H1 (cell line): Measurements from ENCODE around the gene RBP5. TPM values are rescaled to one million over a fixed set of nuclear protein-coding genes. Genes with fewer than 3 reads are reported as not detected.

ENCODE experiments used
- BACH1 ChIP-seq: IDR thresholded peaks from 2 replicates; pipeline ENCODE4 v1.6.1; 2012; ENCODE audit warnings: low read length, improper control_type of control experiment
- BRCA1 ChIP-seq: IDR thresholded peaks from 2 replicates; pipeline ENCODE4 v1.6.1; 2012; ENCODE audit warnings: low read depth, low read length, improper control_type of control experiment
- CBX5 ChIP-seq: fragments of 300-800, 300-1000 bp; sonication (generic); IDR thresholded peaks from 2 replicates; pipeline ENCODE4 v1.7.1; 2016; ENCODE audit warnings: antibody characterized with exemption, low read length, low read depth
- CTBP2 ChIP-seq: IDR thresholded peaks from 2 replicates; pipeline ENCODE4 v1.7.0; 2011; ENCODE audit warnings: borderline replicate concordance, mild to moderate bottlenecking, moderate library complexity, mixed read lengths, low read length; ENCODE audit not compliant: insufficient read depth, insufficient read length
- EZH2 ChIP-seq: fragments of 200-600 bp; sonication (generic); IDR thresholded peaks from 2 replicates; pipeline ENCODE4 v1.7.1; 2012; ENCODE audit warnings: low read depth, mild to moderate bottlenecking, moderate library complexity, low read length, inconsistent platforms; ENCODE audit not compliant: severe bottlenecking
- HDAC6 ChIP-seq: IDR thresholded peaks from one replicate; pipeline ENCODE4 v1.7.1; 2012; ENCODE audit warnings: low read depth, mild to moderate bottlenecking, inconsistent platforms, low read length, moderate library complexity
- MAFK ChIP-seq: IDR thresholded peaks from 2 replicates; pipeline ENCODE4 v1.6.1; 2012; ENCODE audit warnings: low read depth, mild to moderate bottlenecking, improper control_type of control experiment, low read length
- RFX5 ChIP-seq: IDR thresholded peaks from 2 replicates; pipeline ENCODE4 v1.6.1; 2011; ENCODE audit warnings: low read depth, low read length, improper control_type of control experiment, borderline replicate concordance
- polyA plus RNA-seq, 7 experiments: library from polyadenylated mRNA; depleted of rRNA in 3 of 7; stranded (reverse) in 5 of 7; unstranded in 2 of 7; fragments of >200 nt in 5 of 7; fragments of 200-250 nt in 2 of 7; gene quantifications; 1 replicate in 5 of 7; 2 replicates in 1 of 7; 4 replicates in 1 of 7; pipeline versions ENCODE4 v1.2.1 to v1.2.3, GENCODE V29; 2011 to 2013; ENCODE audit warnings: missing spikeins in 2 of 7, mixed read lengths in 2 of 7
- total RNA-seq: library from RNA; stranded (reverse); fragmentation: NEBNext Ultra II Directional; extraction: Animal tissue kit (Norgen Biotek cat#: 25700); gene quantifications from 2 replicates; pipeline ENCODE4 v1.2.1, GENCODE V29; 2021
- TF ChIP-seq, protein P1 (sequence below): fragments of 300-600 bp; sonication (generic); IDR thresholded peaks from 2 replicates; pipeline ENCODE4 v1.7.1; 2012; ENCODE audit warnings: low read length, moderate library complexity, mild to moderate bottlenecking, inconsistent platforms; ENCODE audit not compliant: insufficient replicate concordance

The RBP5 gene
- total and polyA plus RNA-seq, 2 of the 8 experiments (the other 6 are each of a cell fraction or from before 2014, with no cell fraction given) = 1.2 to 1.9 TPM

DNA sequence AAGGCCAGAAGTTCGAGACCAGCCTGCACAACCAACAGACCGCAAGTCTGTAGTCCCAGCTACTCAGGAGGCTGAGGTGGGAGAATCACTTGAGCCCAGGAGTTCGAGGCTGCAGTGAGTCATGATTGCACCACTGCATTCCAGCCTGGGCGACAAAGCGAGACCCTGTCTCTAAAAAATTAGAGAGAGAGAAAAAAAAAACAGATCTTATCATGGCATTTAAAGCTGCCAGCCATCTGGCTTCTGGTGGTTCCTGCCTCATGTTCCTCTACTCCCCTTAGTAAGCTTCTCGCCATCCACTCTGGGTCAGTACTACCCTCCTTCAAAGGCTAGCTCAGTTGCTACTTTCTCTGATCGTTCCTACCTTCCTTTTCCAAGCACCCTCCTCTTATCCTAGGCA, 17.5 kb upstream of the RBP5 start (continued):
- TF ChIP-seq, protein P1, sequence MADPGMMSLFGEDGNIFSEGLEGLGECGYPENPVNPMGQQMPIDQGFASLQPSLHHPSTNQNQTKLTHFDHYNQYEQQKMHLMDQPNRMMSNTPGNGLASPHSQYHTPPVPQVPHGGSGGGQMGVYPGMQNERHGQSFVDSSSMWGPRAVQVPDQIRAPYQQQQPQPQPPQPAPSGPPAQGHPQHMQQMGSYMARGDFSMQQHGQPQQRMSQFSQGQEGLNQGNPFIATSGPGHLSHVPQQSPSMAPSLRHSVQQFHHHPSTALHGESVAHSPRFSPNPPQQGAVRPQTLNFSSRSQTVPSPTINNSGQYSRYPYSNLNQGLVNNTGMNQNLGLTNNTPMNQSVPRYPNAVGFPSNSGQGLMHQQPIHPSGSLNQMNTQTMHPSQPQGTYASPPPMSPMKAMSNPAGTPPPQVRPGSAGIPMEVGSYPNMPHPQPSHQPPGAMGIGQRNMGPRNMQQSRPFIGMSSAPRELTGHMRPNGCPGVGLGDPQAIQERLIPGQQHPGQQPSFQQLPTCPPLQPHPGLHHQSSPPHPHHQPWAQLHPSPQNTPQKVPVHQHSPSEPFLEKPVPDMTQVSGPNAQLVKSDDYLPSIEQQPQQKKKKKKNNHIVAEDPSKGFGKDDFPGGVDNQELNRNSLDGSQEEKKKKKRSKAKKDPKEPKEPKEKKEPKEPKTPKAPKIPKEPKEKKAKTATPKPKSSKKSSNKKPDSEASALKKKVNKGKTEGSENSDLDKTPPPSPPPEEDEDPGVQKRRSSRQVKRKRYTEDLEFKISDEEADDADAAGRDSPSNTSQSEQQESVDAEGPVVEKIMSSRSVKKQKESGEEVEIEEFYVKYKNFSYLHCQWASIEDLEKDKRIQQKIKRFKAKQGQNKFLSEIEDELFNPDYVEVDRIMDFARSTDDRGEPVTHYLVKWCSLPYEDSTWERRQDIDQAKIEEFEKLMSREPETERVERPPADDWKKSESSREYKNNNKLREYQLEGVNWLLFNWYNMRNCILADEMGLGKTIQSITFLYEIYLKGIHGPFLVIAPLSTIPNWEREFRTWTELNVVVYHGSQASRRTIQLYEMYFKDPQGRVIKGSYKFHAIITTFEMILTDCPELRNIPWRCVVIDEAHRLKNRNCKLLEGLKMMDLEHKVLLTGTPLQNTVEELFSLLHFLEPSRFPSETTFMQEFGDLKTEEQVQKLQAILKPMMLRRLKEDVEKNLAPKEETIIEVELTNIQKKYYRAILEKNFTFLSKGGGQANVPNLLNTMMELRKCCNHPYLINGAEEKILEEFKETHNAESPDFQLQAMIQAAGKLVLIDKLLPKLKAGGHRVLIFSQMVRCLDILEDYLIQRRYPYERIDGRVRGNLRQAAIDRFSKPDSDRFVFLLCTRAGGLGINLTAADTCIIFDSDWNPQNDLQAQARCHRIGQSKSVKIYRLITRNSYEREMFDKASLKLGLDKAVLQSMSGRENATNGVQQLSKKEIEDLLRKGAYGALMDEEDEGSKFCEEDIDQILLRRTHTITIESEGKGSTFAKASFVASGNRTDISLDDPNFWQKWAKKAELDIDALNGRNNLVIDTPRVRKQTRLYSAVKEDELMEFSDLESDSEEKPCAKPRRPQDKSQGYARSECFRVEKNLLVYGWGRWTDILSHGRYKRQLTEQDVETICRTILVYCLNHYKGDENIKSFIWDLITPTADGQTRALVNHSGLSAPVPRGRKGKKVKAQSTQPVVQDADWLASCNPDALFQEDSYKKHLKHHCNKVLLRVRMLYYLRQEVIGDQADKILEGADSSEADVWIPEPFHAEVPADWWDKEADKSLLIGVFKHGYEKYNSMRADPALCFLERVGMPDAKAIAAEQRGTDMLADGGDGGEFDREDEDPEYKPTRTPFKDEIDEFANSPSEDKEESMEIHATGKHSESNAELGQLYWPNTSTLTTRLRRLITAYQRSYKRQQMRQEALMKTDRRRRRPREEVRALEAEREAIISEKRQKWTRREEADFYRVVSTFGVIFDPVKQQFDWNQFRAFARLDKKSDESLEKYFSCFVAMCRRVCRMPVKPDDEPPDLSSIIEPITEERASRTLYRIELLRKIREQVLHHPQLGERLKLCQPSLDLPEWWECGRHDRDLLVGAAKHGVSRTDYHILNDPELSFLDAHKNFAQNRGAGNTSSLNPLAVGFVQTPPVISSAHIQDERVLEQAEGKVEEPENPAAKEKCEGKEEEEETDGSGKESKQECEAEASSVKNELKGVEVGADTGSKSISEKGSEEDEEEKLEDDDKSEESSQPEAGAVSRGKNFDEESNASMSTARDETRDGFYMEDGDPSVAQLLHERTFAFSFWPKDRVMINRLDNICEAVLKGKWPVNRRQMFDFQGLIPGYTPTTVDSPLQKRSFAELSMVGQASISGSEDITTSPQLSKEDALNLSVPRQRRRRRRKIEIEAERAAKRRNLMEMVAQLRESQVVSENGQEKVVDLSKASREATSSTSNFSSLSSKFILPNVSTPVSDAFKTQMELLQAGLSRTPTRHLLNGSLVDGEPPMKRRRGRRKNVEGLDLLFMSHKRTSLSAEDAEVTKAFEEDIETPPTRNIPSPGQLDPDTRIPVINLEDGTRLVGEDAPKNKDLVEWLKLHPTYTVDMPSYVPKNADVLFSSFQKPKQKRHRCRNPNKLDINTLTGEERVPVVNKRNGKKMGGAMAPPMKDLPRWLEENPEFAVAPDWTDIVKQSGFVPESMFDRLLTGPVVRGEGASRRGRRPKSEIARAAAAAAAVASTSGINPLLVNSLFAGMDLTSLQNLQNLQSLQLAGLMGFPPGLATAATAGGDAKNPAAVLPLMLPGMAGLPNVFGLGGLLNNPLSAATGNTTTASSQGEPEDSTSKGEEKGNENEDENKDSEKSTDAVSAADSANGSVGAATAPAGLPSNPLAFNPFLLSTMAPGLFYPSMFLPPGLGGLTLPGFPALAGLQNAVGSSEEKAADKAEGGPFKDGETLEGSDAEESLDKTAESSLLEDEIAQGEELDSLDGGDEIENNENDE = no peak
- TF ChIP-seq CBX5 (no peak), BRCA1 (no peak), BACH1 (no peak), EZH2 (no peak), MAFK (no peak), RFX5 (no peak), HDAC6 (no peak), CTBP2 (no peak)
